GM12865 (cell line): Measurements from ENCODE around the gene PELI2.
"Not testable (repeated sequence)": the region's sequence is repeated elsewhere in the genome, so short reads cannot be mapped to it uniquely, and the experiment has no call there.

Source experiments
- DNase-seq: peaks from one replicate; pipeline ENCODE4 v3.0.0; 2010; ENCODE audit warnings: low read depth
- H3K4me3 ChIP-seq: 2 replicates; pipeline ENCODE4 v1.5.1; 2011; ENCODE audit warnings: mild to moderate bottlenecking, low read depth, low read length, control low read depth
- CTCF ChIP-seq: IDR thresholded peaks from 2 replicates; pipeline ENCODE4 v1.5.1; 2011; ENCODE audit warnings: low read length, control low read depth, low read depth, inconsistent platforms; ENCODE audit not compliant: insufficient read depth; ENCODE audit errors: missing control alignments

PELI2 gene

GRCh38 chr14:56153267-56153666 is 35.1 kb downstream of the PELI2 start:
- no peak for DNase-seq
- no peak overlapping the region for H3K4me3 ChIP-seq
- no peak for TF ChIP-seq CTCF

GRCh38 chr14:56154321-56154720 is 36.1 kb downstream of the PELI2 start:
- DNase-seq = no peak
- H3K4me3 ChIP-seq = no peak overlapping the region
- TF ChIP-seq CTCF = no peak

DNA sequence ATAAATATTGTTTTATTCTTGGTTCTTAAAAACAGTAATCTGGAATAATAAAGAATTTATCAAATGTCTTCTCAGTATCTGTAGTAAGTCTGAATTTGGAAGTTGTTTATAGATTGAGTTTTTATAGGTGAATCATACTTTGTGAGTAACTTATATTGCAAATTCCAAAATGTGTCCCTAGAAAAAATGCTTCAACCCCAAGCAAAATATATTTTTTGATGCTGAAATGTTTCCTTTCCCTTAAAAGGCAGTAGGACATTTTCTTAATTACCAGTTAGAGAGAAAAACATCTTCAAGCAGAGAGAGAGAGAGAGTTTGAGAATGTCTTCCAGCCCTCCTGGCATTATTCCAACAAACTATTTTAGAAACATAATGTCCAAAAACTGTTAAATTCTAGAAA is 37.9 kb downstream of the PELI2 start:
- no peak for DNase-seq
- no peak for TF ChIP-seq CTCF
- H3K4me3 ChIP-seq = no peak overlapping the region

- no peak overlapping the region for H3K4me3 ChIP-seq
- no peak for DNase-seq
- TF ChIP-seq CTCF = no peak
Observed at GRCh38 chr14:56159066-56159465, 40.9 kb downstream of the PELI2 start.

DNA sequence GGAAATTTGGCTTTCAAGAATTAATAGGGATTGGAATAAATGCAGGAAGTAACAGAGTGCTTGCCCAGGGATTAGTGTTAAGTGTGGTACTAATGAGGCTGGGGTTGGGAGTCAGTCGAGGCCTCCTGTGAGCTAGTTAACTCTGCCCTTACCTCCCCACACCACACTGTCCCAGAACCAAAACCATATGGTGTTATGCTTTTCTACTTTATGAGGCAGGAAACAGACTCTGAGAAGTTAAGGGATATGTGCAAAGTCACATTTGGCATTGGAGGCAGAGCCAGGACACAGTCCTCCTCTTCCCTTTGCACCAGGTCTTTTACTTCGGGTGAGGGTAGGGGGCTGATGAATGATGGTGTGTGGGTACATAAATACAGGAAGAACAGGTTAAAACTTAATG is 41.9 kb downstream of the PELI2 start:
- no peak overlapping the region for H3K4me3 ChIP-seq
- TF ChIP-seq CTCF = no peak
- DNase-seq = no peak

DNA sequence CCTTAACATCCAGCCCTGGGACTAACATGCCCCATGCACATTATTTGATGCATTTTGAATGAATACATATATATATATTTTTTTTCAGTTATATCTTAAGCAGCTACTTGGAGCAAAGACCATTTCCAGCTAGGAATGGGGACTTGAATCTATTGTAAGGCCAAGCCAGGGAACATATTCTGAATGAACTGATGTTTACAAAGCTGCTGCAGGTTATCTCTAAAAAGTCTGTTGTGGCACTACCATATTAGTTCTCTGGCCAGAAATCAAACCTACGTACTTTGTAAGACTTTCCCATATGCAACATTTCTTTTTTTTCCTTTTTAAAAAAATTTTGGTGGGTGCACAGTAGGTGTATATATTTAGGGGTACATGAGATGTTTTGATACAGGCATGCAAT is 43.4 kb downstream of the PELI2 start:
- no peak for DNase-seq
- H3K4me3 ChIP-seq = no peak overlapping the region
- no peak for TF ChIP-seq CTCF

GRCh38 chr14:56162476-56162875 is 44.3 kb downstream of the PELI2 start:
- DNase-seq = no peak
- H3K4me3 ChIP-seq = no peak overlapping the region
- no peak for TF ChIP-seq CTCF

GRCh38 chr14:56166579-56166978 is 48.4 kb downstream of the PELI2 start:
- not testable (repeated sequence) for H3K4me3 ChIP-seq, DNase-seq
